ENCODE data around the gene CRADD.

GRCh38 chr12:93807354-93807753 is 130.2 kb downstream of the CRADD start:
- no peak for TF ChIP-seq CTCF (IDR thresholded peaks at IDR 0.05)
- TF ChIP-seq POLR2A (IDR thresholded peaks at IDR 0.05) = no peak

Measured in thyroid gland (tissue), 4 donors.